ENCODE measurements around the gene CTNNBL1. TPM values are rescaled to one million over a fixed set of nuclear protein-coding genes. Genes with fewer than 3 reads are reported as not detected.

Gene CTNNBL1
- total and polyA plus RNA-seq, 3 donors from 2014 or later = 50.4 to 119 (median 61.0) TPM

DNA sequence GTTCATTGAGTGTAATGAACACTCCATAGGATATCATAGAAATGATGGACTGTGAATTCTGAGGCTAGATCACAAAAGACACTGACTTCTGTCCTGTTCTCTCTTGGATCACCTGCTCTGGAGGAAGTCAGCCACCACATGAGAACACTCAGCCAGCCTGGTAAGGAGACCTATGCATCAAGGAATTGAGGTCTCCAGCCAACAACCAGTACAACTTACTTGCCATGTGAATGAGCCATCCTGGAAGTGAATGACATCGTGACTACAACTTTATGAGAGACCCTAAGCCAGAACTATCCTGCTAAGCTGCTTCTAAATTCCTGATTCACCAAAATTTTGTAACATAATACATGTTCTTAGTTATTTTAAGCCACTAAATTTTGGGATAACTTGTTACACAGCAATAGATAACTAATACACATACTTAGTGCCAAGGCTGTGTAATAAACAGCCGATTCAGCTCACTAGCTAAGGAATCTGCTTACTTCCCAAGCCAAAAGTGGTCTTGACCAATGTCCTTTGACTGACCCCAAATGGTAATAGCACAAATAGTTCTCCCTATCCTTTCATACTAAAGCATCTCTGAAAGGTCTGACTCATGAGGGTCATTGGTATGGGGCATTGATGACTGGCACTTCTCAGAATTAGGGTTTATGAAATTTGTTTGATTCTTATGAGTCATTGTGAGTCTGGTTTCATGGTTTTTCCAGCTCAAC lies 6.9 kb upstream of the CTNNBL1 start:
- H3K27me3 ChIP-seq = no peaks in the 10 kb centered on the region
- WGBS, 2 donors = 91 to 92% methylated on average over 2 of the region's 2 CpGs
- H3K4me1 ChIP-seq = no peaks in the 10 kb centered on the region
- H3K4me3 ChIP-seq = no peak overlapping the region
- intact Hi-C loops (cut with DNase I; ENCODE audit: low total_unique reads) = no loop called here
- H3K27ac ChIP-seq = no peak overlapping the region
- DNase-seq = no peak
- no peaks in the 10 kb centered on the region for H3K9me3 ChIP-seq
- TF ChIP-seq POLR2A (IDR thresholded peaks at IDR 0.05) = no peak
- TF ChIP-seq, protein P1, sequence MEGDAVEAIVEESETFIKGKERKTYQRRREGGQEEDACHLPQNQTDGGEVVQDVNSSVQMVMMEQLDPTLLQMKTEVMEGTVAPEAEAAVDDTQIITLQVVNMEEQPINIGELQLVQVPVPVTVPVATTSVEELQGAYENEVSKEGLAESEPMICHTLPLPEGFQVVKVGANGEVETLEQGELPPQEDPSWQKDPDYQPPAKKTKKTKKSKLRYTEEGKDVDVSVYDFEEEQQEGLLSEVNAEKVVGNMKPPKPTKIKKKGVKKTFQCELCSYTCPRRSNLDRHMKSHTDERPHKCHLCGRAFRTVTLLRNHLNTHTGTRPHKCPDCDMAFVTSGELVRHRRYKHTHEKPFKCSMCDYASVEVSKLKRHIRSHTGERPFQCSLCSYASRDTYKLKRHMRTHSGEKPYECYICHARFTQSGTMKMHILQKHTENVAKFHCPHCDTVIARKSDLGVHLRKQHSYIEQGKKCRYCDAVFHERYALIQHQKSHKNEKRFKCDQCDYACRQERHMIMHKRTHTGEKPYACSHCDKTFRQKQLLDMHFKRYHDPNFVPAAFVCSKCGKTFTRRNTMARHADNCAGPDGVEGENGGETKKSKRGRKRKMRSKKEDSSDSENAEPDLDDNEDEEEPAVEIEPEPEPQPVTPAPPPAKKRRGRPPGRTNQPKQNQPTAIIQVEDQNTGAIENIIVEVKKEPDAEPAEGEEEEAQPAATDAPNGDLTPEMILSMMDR (IDR thresholded peaks at IDR 0.05) = no peak
- H3K36me3 ChIP-seq (ENCODE audit: low read depth, missing control alignments) = no peaks in the 10 kb centered on the region

DNA sequence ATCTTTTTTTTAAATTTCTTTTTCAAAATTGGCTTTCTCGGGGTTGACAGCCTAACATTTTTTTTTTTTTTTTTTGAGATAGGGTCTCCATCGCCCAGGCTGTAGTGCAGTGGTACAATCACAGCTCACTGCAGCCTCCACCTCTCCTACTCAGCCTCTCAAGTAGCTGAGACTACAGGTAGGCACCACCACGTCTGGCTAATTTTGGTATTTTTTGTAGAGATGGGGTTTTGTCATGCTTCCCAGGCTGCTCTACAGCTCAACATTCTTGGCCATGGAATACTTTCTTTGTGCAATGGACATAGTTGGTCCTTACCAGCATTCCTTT lies 6.4 kb upstream of the CTNNBL1 start:
- intact Hi-C loops (cut with DNase I; ENCODE audit: low total_unique reads) = no loop called here
- Histone ChIP-seq H3K27ac (no peak overlapping the region), H3K27me3 (no peaks in the 10 kb centered on the region), H3K36me3 (ENCODE audit: low read depth, missing control alignments) (no peaks in the 10 kb centered on the region), H3K4me3 (no peak overlapping the region), H3K9me3 (no peaks in the 10 kb centered on the region), H3K4me1 (no peaks in the 10 kb centered on the region)
- no peak for DNase-seq
- TF ChIP-seq POLR2A (IDR thresholded peaks at IDR 0.05) = no peak
- TF ChIP-seq, protein P1 (IDR thresholded peaks at IDR 0.05) = no peak
- WGBS, 2 donors = 81 to 85% methylated on average over 3 of the region's 3 CpGs

DNA sequence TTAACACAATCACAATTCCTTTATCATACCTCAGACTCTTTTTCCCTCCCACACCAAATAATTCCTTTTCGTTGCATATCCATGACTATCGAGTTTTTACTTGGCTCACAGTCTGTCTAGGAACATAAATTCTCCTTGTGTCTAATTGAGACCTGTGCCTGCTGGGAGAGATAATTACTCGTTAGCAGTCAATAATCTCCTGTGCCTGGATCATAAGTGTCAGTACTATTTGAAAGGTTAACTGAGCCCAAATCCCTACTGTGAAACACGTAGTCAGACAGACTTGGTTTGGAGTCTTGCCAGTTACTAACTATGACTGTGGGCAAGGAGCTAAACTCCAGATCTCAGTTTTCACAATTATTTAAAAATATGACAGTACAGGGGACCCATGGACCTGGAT lies 5.7 kb upstream of the CTNNBL1 start:
- no peak overlapping the region for H3K4me3 ChIP-seq
- H3K27me3 ChIP-seq = no peaks in the 10 kb centered on the region
- 24% methylated on average over 4 of the region's 4 CpGs for WGBS, 2 donors
- no peaks in the 10 kb centered on the region for H3K4me1 ChIP-seq
- no peaks in the 10 kb centered on the region for H3K9me3 ChIP-seq
- H3K27ac ChIP-seq = no peak overlapping the region
- TF ChIP-seq, protein P1 (IDR thresholded peaks at IDR 0.05) = no peak
- TF ChIP-seq POLR2A (IDR thresholded peaks at IDR 0.05) = no peak
- no peak for DNase-seq
- intact Hi-C loops (cut with DNase I; ENCODE audit: low total_unique reads) = no loop called here
- H3K36me3 ChIP-seq (ENCODE audit: low read depth, missing control alignments) = no peaks in the 10 kb centered on the region

DNA sequence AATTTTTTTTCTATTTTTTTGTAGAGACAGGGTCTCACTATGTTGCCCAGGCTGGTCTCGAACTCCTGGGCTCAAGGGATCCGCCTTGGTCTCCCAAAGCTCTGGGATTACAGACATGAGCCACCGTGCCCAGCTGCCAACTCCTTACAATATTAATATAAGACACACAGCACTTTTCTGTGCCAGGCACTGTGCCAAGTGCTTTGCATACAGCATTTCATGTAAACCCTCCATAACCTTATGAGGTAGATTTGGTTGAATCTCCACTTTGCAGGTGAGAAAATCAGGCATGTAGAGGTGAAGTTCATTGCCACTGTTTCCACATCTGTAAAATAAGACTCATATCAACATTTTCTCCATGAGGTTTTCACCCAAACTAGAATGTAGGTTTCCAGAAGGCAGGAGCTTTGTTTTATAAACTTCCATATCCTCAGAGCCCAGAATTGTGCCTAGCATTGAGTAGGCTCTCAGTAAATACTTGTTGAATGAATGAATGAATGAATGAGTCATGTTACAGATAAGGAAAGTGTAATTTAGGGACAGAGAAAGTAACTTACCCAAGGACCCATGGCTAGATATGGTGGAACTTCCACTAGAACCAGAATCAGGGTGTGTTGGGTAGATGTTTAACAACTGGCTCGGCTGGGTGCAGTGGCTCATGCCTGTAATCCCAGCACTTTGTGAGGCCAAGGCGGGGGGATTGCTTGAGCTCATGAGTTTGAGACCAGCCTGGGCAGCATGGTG lies 3.0 kb upstream of the CTNNBL1 start:
- WGBS, 2 donors = 74 to 85% methylated on average over 5 of the region's 5 CpGs
- Histone ChIP-seq H3K27ac (no peak overlapping the region), H3K9me3 (no peaks in the 10 kb centered on the region), H3K36me3 (ENCODE audit: low read depth, missing control alignments) (no peaks in the 10 kb centered on the region), H3K27me3 (no peaks in the 10 kb centered on the region), H3K4me3 (no peak overlapping the region), H3K4me1 (no peaks in the 10 kb centered on the region)
- TF ChIP-seq POLR2A (IDR thresholded peaks at IDR 0.05) = no peak
- TF ChIP-seq, protein P1 (IDR thresholded peaks at IDR 0.05) = no peak
- intact Hi-C loops (cut with DNase I; ENCODE audit: low total_unique reads) = no loop called here
- no peak for DNase-seq

Data from testis (tissue), 3 donors.